HG02610 (cell line): ENCODE data around the gene PSMD3.

Experiments
- ATAC-seq: cut with Tn5 transposase; IDR thresholded peaks from one replicate; pipeline ENCODE4 v1.9.1; 2021; ENCODE audit warnings: mild to moderate bottlenecking, moderate library complexity; ENCODE audit not compliant: unreplicated experiment

The PSMD3 gene

DNA sequence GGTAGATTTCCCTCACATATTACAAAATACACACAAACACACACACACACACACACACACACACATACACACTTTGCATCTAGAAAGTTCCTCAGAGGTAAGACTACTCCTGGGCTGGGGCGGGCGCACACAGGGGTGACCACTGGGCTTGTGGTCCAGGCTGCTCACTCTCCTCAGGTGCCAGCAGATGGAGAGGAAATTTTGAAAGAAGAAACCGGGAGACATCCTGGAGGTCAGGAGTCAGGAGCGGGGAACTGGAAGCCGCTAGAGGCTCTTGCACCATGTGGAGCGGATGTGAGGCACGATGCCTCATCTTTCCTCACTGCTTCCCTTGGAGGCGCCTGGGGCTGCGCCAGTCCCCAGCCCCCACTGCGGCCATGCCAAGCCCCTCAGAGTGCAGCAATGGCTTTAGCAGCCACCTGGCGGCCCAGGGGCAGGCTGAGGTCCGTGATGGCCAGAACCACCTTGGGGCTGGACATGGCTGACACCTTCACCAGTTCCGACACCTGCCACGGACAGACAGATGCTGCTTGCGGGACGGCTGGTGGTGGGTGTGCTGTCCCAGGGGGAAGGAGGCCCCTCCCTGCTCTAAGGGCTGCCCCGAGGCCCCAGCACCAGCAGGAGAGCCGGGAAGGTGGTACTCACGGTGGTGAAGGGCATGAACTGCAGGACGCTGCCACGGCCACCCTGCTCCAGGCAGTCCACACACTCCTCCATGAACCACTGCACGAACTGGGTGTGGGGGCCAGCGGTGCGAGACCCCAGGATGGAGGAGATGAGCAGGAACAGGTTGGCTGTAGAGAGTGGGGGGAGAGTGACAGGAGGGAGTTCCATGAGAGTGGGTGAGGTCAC lies 38.8 kb downstream of the PSMD3 start:
- ATAC-seq = no peak

DNA sequence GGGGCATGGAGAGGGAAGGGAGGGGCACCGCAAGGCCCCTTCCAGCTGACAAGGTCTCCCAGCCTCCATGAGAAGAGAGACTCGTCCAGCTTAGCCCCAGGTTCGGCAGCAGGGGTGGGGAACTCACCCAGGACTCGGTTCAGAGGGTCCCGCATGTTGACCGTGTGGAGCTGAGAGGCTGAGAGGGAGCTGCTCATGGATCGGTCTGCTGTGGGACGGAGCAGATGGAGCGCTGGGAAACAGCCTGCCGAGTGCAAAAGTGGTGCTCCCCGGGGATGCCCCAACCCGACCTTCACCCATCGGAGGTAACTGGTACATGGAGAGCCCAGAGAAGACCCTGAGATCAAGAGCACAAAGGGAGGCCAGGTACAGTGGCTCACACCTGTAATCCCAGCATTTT lies 39.5 kb downstream of the PSMD3 start:
- ATAC-seq = no peak

DNA sequence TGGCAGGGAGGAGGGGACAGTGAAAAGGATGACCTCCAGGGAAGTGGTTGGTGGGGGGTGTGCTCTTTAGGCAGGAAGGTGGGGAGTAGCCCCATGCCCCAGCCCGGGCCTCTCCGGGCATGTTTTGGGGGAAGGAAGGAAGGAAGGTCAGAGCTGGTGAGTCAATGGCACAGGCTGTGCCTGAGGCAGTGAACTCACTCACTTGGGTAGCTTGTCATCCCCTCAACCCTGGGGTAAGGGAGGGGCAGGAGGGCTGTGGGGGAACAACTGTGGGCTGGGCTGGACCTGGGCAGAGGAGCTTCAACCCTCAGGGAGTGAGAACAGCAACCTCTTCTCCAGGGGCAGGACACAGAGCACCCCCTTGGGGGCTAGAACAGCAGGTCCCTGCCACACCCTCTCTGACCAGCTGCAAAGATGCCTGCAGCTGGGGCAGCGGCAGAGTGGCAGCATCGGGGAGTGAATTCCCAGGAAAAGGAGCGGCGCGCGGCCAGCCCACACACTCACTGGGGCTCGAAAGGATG lies 40.9 kb downstream of the PSMD3 start:
- no peak for ATAC-seq

DNA sequence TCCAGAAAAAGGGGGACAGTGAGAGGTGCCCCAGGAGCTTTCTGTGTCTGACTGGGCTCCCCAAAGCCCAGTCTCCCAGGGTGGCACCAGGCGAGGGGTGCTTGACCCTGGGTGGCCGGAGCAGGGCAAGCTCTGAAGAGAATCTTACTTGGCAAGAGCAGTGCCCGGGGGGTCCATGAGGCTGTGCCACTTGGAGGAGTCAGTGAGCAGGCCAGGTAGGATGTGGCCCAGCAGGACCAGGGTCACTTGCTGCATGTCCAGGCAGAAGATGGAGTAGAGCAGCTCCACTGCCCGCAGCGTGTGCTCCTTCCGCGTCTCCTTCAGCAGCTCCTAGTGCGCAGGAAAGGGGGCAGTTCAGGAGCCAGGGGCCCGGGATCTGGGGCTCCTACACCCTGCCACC lies 41.9 kb downstream of the PSMD3 start:
- no peak for ATAC-seq

DNA sequence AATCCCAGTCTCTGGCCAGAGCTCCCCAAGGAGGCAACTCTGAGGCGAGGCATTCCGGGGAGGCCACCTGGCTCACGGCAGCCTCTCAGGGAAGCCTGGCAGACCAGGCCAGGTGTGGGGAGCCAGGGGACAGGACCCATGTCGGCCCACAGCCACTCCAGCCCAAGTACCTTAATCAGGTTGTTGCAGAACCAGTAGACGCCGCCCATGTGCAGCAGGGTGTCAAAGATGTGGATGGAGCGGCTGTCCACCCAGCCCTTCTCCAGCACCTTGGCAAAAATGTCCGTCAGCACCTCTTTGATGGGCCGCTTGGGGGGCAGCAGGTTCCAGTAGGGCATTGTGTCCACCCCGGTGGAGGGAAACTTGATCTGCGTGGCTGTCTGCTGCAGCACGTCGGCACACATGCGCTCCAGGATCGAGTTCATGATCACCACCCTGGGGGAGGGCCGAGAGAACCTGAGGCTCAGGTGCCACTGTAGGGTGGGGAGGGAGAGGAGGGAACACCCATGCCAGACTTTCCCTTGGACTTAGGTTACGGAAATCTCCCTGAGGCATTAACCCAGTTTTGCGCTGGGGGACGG lies 42.4 kb downstream of the PSMD3 start:
- ATAC-seq = no peak

DNA sequence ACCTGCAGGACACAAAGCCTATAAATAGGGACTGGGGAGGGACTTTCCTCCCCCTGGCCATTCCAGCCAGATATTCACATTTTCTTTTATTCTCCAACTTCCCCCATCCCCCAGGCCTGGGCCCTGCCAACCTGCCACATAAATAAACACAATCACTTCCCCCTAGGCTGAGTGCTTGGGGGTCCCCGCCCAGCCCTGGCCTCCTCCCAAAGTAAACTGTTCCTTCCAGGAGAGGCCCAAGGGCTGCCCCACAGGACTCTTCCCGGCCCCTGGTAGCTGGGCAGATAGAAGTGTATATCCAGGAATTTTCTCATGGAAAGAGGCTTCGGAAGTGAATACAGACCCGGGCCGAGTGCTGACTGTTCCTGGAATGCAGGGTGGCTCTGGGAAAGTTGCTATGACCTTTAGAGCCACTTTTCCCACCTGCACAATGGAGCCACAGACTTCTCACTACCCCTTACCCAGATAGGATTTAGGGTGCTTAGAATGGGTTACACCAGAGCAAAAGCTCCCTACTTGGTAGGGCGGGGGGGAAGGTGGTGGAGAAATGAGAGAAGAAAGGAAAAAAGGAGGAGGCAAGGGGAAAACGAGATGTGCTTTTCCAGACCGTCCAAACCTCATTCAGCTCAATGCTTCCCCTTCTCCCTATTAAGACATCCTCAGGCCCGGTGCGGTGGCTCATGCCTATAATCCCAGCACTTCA lies 43.1 kb downstream of the PSMD3 start:
- no peak for ATAC-seq

DNA sequence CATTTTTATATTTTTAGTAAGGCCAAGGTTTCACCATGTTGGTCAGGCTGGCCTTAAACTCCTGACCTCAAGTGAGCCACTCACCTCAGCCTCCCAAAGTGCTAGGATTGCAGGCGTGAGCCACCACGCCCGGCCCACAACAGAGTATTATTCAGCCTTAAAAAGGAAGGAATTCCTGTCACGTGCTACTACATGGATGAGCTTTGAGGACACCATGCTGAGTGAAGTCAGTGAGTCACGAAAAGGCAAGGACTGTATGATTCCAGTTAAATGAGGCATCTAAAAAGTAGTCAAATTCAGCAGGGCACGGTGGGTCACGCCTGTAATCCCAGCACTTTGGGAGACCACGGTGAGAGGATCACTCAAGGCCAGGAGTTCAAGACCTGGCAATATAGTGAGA lies 44.3 kb downstream of the PSMD3 start:
- no peak for ATAC-seq

DNA sequence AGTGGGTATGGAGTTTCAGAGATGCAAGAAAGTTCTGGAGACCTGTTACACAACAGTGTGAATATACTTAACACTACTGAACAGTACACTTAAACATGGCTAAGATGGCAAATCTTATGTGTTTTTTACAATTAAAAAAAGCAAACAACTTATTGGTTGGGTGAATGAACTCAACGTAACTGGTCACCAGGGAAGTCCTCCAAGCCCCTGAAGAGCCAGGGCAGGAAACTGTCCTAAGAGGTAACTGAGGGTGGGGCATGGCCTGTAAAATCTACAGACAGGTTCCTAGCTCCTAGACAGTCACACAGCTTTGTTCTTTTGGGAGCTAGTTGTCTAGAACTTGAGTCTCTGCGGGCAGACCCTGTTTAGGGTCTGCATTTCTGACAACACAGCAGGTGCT lies 45.0 kb downstream of the PSMD3 start:
- no peak for ATAC-seq

DNA sequence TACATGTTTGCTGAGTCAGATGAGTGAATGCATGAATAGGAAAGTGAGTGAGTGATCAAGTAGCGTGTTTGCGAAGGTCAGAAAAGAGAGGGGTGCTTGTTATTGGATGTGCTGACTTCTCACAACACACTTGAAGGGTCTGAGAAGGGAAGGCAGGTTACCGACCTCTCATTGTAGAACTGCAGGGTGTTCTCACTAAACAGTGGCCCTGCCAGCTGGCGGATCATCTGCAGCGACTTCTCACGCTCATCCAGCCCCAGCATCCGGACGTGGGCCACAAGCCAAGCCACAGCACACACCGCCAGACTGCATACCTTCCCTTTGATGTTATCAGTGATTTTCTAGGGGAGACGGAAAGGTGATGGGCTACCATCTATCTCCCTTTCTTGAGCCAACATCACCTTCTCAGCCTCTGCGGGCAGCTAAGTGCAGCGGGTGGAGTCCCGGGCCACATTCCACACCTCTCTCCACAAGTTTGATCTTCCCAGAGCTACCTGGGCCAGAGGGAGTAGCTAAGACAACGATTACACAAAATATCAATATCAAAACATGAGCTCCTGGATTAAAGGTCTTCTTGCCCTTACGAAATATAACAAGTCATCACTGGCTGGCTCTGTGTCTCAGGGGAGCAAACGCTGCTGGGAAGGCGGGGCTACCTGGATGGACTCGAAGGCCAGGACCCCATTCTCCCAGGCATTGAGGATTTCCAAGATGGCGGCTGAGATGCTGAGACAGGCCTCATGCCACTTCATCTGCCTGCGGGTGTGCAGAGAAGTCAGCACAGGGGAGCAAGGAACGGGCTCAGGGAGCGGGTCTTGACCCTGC lies 45.6 kb downstream of the PSMD3 start:
- no peak for ATAC-seq

DNA sequence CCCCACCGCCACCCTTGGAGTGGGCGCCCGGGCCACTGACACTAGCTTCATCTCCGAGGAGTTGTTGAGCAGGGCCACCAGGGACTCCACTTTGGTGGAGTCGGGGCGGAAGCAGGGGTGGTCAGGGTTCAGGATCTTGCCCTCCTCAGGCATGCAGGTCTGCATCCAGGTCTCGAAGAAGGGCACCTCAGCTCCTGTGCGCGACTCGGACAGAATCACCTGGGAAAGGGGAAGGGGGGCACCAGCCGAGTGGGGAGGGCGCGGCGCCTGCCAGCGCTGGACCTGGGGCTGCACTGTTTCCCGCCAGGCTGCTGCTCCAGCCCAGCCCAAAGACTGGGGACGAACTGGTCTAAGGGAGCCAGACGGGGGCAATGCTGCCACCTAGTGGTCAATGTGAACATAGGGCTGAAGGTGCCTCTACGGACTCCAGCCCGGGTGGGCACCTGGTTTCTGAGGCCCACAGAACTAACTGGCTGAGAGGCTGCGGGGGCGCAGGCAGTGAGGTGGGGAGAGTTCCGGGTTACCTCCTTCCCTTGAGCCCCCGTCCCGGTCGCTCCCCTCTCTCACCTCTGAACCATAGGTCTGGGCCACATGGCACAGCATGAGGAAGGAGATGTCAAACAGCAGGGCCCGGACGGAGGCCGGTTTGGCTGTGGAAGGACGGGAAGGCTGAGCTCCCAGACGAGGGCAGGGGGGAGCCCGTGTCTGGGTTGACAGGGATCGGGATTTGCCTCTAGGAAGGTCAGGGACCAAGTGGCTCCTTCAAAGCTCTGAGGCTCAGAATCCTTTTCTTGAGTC lies 46.4 kb downstream of the PSMD3 start:
- ATAC-seq = no peak

DNA sequence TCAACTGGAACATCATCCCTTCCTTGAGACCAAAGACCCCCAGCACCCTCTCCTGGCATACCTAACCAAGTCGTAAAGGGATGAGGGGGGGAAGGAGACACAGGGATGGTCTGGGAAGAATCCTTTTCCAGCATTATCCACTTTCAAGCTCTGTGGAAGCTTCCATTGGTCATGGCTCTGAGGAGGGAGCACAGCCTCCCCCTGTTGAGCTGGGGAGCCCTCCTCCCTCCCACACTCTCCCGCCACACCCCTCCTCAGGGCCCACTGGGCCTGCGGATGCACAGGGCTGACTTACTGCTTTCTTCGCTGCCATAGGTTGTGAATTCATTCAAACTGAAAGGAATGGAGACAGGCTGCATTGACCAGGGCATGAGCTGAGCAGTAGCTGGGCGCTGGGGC lies 47.0 kb downstream of the PSMD3 start:
- no peak for ATAC-seq

DNA sequence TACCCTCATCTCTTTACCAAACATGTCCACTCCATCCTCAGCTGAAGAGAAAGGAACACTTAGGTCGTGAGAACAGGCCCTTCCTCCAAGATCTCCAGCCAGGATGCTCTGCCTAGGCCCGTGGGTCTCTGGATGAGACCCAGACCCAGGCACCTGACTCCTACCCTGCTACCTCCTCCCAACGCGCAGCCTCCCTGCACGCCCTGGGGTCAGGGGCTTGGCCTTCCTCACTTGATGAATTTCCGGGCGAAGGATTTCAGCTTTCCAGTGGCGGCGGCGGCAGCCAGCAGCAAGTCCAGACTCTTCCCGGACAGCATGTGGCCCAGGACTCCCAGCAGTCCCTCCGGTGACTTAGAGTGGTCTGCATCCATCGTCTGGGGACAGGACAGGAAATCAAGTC lies 48.0 kb downstream of the PSMD3 start:
- ATAC-seq = no peak

DNA sequence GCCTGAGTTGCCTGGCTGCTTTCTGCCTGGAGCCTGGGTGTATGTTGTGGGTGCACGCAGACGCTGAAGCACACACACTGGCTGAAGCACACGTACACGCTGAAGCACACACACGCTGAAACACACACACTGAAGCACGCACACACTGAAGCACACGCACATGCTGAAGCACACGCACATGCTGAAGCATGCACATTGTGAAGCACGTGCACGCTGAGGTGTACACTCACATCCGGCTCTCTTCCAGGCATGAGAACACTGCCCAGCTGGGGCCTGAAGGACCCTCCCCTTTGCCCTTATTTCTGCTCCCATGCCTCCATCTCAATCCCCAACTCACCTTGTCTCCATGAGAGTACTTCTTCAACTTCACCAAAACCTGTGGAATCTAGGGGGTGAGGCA lies 51.1 kb downstream of the PSMD3 start:
- ATAC-seq = no peak

DNA sequence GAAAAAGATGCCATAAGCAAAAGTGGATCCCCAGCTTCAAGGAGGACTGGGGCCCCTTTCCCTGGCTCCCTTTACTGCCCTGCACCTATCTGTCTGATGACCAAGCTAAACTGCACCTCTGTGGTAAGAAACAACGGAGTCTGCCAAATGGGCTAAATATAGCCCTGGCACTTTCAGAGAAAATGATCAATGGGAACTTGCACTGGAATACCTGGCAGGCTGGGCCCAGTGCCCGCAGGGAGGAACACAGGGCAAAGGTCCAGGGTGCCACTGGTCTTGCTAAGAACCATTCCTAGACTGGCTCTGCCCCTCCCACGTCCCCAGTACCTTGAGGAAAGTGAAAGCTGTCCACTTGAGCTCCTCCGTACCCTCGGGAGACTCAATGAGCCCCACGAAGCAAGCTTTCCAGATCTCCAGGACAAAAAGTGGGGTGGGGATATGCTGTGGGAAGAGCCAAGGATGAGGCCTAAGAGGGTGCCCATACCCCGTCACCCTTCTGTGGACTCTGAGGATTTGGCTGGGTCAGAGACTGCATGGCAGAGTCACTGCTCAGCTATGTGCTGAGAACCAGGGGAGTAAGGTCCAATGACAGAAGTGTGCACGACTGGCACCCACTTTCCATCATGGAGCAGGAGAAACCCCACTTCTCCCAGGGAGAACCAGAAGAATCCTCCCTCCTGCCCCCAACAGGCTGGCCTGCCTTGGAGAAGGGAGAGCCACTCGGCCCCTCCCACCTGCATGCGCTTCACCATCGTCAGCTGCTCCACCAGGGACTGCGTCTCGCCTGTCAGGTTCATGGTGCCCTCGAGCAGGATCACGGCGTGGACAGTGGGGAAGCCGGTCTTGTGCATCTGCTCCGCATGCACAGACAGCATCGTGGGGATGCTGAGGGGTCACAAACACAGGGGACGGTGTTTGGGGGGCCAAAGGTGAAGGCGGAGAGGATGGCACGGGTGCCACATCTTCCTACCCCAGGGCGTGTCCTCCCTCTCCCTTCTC lies 52.0 kb downstream of the PSMD3 start:
- no peak for ATAC-seq

DNA sequence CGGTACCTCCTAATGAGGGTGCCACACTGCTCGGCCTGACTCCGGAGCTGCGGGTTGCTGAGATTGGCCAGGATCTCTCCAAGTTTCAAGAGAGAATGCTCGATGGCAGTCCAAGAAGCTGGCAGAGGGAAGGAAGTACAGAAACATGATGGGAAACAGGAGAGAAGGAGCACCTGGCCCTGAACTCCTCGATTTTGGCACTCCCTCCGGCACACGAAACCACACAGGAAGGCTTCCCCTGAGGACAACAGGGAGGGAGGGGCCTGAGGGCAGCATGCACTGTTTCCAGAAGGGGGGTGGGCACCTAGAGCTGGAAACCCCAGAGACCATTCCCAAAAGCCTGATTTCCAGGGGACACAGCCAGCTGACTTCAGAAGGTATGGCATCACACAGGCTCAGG lies 52.7 kb downstream of the PSMD3 start:
- no peak for ATAC-seq

DNA sequence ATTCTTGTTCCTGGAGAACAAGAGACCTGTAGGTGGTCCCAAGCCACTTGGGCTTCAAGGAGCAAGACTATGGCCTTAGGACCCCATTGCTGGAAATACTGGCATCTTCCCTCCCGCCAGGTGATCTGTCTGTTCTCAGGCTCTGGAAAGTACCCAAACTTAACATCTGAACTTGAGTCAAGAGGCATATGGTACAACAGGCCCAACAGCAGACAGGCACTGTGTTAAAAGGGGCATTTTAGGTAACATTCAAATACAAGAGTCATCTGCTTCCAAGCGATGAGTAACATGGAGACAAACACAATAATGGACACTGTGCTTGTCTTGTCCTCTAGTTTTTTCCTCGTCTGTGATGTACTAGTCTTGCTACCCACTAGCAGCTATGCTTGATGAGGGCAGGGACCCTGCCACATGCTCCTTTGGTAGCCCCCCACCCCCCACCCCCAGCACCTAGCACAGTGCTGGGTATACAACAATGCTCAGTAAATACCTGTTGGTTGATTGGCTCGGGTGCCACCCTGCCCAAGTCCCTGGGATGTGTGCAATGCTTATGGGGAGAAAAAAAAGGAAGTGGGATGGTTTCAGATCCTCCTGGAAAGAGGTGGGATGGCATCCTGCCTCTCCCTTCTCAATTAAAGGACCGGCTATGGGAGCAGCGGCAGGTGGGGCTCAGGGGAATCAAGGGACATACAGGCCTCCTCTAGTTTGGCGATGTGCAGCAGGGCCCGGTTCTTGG lies 54.0 kb downstream of the PSMD3 start:
- ATAC-seq = no peak

DNA sequence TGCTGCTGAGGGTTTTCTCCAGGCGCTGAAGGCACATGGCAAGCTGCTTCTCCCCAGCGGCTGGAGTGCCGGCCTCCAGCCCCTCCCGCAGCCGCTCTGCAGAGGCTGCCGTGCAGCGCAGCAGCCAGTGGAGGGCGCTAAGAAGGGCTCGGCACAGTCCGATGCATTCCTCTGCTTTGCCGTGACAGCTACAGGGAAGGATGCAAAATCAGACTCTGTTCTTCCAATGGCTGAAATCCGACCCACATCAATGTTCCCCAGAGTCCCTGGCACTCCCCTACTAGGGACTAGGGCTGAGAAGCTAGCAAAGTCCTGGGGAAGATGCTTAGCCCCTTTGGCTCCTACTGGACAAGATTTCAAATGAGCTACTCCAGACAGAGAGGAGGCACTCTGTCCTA lies 54.6 kb downstream of the PSMD3 start:
- ATAC-seq = no peak

DNA sequence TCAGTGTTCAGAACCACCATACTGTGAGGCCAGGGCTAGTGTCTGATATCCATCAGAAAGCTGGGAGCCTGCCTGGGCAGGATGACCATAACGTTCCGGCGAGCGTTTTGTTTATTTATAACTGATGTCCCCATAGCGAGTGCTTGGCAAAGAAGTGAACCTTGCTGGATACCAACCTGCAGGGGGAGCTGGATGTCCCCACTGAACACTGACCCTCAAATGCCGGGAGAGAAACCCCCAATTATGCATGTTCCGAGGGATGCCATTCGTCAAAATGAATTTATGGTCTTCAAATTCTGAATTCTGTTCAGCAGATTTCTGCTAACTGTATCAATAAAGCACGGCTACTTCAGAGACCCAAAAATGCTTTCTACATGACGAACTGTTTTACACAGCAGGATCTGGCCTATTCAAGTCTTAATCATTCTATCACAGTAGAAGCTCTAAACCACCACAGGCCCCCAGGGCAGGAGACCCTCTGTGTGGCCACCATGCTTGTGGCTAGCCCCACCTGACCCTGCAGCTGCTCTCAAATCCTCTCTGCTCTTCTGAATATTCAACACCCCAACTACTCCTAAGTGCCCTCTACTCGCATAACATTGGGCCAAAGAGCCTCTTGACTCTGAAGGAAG lies 58.4 kb downstream of the PSMD3 start:
- ATAC-seq = no peak
